ENCODE data around the gene KRT2.
"Not testable (repeated sequence)": the region's sequence is repeated elsewhere in the genome, so short reads cannot be mapped to it uniquely, and the experiment has no call there.

The KRT2 gene

DNA sequence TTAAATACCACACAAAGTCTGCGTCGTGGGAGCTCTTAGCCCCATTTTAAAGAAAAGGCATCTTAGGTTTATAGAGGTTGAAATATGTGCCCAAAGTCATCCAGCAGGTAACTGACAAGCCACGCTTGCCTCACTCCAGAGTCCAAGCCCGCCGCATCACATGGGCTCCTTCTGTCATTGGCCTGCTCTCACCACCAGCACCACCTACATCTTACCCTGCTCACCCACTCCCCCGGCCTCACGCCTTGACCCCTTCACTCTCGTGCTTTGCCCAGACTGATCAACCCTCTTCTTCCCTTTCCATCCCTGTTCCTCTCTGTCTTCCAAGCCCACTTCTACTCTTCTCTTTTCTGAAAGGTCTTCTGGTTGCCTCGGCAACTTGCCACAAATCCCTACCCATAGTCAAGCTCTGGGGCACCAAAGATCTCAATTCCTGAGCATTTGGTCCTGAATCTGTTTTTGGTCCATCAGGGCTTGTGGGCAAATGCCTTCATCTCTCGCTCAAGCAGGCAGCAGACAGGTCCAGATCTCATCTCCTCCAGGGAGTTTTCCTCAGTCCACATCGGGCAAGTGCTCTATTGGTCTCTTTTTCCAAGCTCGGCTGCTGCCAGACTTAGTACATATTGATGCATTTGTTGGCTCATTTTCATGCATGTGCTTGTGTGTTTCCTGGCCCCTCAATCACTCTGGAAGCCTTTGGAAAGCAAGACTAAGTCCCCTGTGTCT is 31.7 kb upstream of the KRT2 start:
- DNase-seq: no peak

DNA sequence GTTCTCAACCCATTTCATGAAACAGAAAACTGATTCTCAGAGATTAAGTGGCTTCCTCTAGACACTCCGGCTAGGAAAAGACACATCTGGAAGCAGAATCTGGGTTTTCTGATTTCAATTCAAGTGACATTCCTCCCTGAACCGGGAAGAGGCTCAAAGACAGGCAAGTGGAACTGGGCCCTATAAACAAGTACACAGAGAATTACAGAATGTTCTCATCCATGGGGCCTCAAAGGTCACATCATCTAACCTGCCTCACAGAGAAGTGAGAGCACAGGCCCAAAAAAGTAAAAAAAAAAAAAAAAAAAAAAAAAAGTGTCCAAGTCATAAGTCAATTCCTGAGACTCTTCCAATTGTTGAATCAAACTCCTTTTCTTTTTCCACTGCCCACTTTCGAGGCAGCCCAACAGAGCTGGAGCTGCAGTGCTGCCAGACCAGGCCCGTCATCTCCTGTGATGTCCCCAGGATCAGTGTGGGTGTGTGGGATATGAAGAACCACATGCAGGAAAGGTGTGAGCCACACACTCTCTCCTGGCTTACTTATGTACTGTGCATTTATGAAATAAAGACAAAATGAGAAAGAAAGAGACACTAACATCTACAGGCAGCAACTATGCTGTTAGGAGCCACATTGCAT is 31.0 kb upstream of the KRT2 start:
- no peak for DNase-seq

DNA sequence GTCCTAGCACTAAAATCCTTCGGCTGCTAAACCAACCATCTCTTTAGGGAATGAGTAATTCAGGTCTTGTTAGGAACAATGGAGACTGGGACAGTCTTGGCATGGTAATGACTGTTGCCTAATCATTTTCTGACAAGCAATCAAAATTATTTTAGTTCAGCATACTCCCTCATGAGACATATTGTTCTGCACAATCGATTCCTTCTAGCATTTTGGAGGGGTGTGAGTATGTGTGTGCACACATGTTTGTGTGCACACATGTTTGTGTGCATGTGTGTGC is 30.3 kb upstream of the KRT2 start:
- DNase-seq: no peak

DNA sequence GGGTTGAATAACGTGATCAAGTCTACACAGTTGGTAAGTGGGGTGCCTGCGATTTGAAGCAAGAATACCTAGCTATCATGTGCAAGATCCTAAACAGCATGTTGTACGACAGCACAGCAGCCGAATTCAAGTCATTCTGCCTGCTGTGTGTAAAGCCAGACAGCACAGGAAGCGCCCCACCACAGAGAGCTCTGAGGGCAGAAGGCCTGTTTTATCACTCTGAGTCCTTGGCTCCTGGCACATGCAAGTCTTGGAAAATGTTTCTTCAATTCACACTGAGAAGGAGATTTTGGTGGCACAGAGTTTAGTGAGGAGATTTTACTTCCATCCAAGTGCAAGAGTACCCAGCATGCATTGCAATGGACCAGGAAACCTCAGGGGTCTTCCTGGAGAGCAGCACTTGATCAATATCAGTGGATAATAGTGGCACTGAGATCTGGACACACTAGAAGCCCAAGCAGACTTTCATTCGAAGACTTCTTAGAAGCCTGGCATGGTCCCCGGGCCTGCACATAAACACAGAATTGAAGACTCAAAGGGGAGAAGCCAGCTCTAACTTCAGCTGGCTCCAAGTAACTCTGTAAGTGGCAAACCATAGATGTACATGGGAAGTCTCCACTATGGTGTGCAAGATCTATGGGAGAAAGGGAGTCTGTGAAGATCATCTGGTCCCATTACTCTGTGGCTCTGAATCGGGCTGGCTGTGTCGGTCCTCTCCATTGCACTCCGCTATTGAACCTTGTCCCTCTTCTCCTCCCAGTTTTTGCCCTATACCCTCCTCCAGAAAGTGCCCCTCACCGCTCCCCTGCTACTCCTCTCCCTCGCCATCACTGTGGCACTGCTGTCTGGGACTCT is 29.7 kb upstream of the KRT2 start:
- peak; percentile 32 for DNase-seq

DNA sequence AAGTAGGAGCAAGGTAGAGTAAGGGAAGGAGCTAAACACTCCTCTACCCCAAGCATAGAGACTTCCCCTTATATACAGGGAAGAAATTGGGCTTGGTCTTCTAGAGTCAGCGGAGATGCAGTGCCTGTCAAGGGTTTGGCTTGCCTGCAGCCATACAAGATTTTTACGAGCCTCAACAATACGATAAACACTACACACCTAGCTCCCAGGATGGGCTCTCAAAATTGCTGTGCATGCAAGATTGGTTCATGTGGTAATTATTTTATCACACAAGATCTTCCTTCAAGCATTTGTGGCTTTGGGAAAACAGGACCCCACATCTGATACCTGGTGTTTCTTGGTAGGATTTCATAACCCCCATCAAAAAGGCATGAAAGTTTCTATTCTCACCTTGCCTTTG is 28.4 kb upstream of the KRT2 start, which contains the start of gene KRT1:
TSS of gene KRT1 (minus strand) at position 45 of the 400 bp plus-strand sequence. CDS start 59 bp downstream, outside the sequence.
- DNase-seq: no peak

DNA sequence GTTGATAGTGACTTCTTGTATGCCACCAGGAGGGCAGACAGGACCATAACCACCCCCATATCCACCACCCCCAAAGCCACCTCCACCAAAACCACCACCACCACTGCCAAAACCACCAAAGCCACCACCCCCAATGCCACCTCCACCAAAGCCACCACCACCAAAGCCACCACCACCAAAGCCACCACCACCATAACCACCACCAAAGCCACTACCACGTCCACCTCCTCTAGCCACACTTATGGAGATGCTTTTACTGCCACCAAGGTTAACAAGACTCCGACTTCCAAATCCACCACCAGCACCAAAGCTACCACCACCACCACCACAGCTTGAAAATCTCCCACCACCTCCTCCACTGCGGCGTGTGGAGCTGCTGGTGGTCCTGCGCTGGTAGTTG is 27.9 kb upstream of the KRT2 start:
- DNase-seq: no peak

DNA sequence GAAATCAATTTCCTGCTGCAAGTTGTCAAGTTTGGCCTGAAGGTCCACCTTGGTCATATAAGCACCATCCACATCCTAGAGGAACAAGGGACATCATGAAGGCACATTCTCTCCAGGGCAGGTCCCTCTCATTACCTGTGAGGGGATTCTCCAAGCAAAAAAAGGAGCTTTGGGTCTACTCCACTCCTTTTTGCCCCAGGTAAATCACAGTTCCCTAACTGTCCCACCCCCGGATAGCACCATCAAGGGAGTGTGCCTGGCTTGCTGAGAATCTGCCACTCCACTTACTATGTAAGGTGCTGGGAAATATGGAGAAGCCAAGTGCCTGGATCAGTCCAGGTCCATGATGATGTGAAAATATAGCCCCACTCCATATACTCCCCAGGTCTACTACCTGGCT is 25.7 kb upstream of the KRT2 start:
- no peak for DNase-seq

DNA sequence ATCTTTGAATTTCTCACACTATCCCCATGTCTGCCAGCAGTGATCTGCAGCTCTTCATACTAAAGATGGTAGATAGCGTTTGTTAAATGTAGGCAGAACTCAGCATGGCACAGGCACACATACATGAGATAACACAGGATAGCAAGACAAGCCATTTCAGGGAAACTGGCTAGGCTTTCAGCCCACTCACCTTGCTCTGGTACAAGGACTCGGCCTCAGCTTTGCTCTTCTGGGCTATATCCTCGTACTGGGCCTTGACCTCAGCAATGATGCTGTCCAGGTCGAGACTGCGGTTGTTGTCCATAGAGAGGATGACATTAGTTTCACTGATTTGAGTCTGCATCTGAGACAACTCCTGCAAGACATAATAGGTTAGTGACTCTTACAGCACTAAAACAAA is 25.1 kb upstream of the KRT2 start:
- no peak for DNase-seq

DNA sequence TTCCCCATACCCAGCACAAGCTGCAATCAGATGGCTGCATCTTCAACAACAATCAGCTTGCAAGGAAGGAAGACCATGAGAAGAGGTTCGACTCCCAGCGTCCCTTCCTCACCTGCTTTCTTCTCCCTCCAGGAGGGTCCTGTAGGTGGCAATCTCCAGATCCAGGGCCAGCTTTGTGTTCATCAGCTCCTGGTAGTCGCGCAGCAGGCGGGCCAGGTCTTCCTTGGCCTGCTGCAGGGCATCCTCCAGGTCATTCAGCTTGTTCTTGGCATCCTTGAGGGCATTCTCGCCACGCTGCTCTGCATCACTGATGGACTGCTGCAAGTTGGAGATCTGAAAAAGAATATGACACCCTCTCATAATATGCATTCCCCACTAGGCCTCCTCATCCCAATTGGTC is 24.2 kb upstream of the KRT2 start:
- DNase-seq: no peak

DNA sequence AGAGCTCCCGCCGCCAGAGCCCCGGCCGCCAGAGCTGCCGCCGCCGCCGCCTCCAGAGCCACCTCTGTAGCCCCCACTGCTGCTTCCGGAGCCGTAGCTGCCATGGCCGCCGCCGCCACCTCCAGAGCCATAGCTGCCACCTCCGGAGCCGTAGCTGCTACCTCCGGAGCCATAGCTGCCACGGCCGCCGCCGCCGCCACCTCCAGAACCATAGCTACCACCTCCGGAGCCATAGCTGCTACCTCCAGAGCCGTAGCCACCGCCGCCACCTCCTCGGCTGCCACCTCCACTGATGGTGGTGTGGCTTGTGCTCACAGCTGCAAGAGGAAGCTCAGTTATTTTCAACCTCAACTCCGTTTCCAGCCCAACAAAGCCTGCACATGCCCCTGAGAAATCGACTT is 23.3 kb upstream of the KRT2 start:
- no peak for DNase-seq

DNA sequence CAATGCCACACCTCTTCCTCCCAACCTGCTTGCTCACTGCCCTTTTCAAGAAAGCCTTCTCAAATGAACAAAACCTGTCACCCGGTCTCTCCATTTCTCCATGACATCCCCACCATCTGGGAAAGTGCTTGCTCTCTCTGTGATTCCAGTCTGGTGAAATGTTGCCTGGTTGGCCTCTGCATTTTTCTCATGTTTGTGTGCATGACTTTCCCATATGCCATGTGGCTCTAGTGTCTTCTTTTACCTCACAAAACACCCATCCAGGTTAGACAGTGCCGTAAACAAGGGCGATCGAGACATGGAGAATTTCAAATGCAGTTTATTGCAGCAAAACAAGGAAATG is 22.4 kb upstream of the KRT2 start:
- no peak for DNase-seq

DNA sequence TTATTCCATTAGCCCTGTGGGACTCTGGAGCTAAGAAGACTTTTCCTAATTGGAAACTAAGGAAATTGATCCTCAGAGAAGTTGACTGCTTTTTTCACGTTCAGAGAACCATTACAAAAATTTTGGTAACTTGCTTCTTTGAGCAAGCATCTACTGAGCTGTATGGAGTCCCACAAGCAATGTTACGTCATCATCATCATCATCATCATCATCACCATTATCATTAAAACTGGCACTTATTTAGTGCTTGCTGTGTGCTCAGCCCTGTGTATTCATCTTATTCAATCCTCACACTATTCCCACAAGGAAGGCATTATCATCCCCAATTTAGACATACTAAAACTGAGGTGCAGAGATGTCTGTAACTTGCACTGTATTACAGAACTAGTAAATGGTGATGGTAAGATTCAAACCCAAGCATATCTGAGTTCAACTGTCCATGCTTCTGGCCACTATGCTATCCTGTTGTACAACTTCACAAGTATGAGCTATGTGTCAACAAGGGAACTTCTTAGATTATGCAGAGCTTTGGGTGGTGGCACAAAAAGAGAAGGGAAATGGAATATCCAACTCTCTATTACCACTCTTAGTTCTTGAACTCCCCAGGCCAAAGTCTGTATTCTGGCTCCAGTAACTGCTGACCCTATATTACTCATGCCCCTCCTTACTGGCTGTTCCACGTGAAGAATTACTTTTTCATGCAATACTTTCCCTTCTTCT is 21.9 kb upstream of the KRT2 start:
- DNase-seq: no peak

DNA sequence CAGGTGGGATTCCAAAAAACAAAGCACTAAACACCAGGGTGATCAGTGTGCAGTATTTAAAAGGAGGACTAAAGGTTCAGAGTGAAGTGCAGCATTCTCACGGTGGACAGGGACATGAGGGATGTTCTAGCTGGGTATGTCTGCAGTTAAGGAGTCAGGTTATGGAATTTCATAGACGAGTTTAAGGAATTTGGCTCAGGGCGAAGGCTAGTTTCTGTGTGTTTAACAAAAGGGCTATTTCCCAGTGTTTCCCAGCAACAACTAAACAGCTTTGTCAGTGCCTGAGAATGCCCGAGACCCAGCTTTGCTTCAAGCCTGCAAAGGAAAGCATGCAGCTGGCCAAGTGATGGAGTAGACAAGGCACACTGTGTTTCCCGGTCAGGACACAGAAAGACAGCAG is 21.2 kb upstream of the KRT2 start:
- DNase-seq: no peak

DNA sequence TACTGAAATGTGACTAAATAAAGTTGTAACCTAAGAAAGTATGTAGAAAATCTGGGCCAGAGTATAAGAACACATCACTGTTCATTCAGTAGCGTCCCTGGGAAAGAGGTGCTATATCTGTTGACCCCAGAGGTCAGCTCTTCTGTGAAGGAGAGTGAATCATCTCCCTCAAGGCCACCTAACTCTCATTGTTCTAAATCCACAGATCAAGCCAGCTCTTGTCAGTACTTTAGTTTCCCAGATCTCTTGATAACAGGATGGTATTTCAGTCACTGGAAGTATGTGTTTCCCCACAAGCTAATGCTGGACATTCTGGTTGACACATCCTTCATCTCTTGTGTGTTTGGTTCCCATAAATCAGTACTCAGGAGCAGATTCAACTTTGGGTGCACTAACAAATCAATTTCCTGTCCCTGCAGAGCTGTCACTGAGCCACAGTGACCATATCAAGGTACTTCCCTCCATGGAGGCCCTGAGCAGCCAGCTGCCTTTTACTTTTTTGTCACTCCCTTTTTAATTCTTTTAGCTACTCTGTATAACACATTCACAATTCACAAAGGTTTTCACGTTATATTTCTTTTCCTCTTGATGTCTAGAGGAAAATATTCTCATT is 20.4 kb upstream of the KRT2 start:
- DNase-seq: no peak

DNA sequence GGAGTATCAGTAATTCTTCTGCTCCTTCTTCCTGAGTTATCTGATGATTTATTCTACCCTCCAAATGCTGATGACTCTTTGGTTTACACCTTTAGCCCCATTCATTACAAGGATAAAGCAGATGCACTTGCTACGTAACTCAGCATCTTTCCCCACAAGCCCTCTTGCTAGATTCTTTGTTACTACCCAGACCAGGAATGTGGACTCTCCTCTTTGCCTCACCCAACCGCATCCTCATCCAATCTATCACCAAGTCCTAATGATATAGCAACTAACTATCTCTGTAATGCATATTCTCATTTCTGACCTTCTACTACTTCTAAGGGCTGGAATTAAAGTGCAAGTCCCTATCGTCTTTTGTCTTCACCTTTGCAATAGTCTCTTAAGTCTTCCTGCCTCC is 18.9 kb upstream of the KRT2 start:
- no peak for DNase-seq

DNA sequence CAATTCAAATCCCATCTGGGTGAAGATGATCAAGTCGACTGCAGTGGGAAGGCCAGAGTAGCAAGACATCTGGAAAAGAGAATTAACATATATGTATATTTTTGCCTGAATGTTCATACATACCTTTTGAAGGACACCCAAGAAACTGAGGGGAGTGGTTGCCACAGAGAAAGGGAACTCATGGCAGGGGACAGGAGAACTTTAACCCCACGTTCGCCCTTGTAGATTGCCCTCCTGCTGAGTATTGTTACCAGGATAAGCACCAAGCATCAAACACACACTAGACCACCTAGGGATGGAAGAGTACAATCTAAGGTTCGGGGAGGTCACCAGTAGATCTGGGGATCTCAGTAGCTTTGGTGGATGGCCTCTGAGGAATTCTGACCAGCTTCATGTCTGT is 18.5 kb upstream of the KRT2 start:
- no peak for DNase-seq

DNA sequence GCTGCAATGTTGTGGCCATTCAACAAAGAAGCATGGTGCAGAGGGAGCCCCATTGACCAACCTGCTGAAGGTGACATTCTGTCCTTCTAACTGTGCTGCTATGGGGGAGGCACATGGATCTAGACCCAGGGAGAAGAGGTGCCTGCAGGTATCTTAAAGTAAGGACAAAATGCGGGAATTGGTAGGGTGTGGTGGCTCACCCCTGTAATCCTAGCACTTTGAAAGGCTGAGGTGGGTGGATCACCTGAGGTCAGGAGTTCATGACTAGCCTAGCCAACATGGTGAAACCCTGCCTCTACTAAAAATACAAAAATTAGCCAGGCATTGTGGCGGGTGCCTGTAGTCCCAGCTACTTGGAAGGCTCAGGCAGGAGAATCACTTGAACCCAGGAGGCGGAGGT is 17.9 kb upstream of the KRT2 start:
- not testable (repeated sequence) for DNase-seq

DNA sequence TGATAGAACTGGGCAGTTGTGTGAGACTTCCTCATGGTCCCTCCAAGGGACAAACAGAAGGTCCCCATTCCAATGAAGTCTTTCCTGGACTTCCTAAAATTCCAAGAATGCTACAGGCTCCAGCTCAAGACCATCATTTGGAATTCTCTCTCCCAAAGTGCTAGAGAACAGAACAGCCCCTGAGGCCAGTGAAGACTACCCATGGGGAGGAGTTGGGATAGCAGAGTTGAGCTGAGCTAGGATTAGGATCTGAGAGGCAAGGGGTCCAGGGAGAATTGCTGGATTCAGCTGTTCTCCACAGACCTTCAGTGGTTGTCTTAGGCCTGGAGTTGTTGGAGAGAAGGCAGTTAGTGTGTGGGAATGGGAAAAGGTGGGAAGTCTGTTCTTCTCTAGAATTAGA is 17.4 kb upstream of the KRT2 start:
- DNase-seq: no peak

DNA sequence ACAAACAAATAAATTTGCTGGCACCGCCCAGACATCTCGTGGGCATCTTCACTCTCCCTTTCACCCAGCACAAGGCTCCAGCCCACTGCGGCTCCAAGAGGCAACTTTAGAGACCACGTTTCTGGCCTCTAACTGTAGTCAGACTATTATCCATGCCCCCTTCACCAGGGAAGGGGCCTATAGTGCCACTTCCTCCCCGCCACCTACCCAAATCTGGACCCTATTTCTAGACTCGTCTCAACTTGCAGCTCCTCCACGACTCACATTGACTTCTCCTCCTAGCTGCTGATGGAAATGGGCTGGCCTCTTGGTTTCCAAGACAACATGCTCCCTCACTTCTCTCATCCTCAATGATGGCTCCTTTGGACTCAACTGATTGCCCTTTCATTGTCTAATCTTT is 15.9 kb upstream of the KRT2 start:
- DNase-seq: no peak

DNA sequence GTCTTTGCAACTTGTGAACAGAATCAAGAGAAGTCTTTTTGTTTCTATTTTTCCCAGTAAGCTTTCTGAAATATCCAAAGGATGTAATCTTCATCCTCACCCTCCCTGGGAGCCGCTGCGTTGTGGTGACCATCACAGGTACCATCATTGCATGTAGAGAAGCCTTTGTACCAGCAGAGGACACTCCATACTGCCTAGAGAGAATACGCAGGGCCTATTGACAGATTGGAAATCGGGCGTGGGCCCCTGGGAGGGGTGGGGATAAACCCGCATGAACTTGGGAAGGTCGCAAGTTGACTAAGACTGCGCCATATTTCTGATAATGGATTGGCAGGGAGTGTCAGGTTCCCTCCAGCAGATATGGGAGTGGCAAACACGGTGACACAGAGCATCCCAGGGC is 15.5 kb upstream of the KRT2 start:
- DNase-seq: no peak

DNA sequence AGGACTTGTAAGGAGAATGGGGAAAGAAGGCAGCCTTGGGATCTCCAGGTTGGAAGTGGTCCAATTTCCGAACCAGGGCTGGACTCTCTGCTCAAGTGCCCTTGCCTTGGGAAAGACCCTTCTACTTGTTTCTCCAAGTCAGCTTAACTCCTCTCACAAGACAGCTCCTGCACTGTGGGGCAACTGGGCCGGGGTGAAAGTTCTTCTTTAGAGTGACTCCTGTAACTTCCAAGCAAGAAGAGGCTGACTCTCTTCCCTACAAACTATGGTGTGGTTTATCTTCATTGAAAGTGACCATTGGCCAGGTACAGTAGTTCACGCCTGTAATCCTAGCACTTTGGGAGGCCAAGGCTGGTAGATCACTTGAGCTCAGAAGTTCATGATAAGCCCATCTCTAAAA is 14.5 kb upstream of the KRT2 start:
- DNase-seq: no peak

DNA sequence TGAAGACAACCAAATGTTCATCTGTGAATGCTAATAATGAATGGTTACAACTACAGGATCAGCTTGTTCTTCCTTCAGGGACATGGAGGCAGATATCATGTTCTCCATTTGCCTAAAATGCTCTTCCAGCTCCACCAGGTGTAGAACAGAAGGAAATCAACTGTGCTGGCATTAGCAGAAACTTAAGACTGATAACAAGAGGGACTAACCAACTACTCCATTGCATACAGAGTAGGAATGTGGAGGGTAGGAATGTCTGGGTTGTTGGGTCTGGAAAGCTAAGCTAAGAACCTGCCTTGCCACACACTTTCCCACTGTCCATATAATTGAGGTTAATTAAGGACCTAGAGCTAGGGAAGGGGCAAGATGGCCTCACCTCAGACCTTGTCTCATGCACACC is 11.4 kb upstream of the KRT2 start:
- DNase-seq: no peak

DNA sequence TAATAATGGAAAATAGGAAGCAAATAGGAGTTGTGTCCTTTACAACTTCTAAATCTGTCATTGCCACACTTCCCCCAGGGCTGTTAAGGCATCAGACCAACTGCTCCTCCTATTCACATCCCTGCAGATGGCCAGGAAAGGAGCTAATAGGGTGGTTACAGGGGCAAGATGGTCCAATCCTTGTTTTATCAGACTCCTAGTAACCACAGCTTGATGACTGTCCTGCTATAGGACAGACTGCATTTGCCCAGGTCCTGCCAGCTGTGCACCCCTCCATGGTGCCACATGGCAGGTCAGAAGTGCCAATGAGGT is 10.9 kb upstream of the KRT2 start:
- DNase-seq: no peak

All from stimulated activated CD4-positive, alpha-beta T cell treated with anti-CD3 and anti-CD28 coated beads, Interleukin-15, amount 100 ng/mL, for 24 hours (primary cell).